HK-2 (cell line): ENCODE results near the gene TRIM10.

Experiments used
- DNase-seq: peaks from one replicate; pipeline ENCODE4 v3.0.0-alpha.2; 2018; ENCODE audit not compliant: unreplicated experiment

Gene TRIM10

GRCh38 chr6:30160785-30161531, at the start of gene TRIM10:
TRIM10 (minus strand) TSS chr6:30161211; CDS start chr6:30160858, 353 bp downstream.
- no peak for DNase-seq

- DNase-seq, result no peak
Measured at GRCh38 chr6:30207619-30208295, 46.7 kb upstream of the TRIM10 start.

- no peak for DNase-seq
Measured at GRCh38 chr6:30206799-30207618, 46.0 kb upstream of the TRIM10 start.

- DNase-seq, result no peak
Measured at GRCh38 chr6:30206152-30206551, 45.1 kb upstream of the TRIM10 start.

- no peak for DNase-seq
Measured at GRCh38 chr6:30204116-30204515, 43.1 kb upstream of the TRIM10 start.

GRCh38 chr6:30202366-30202765, 41.4 kb upstream of the TRIM10 start:
- DNase-seq, result no peak

GRCh38 chr6:30200551-30201281, 39.7 kb upstream of the TRIM10 start:
- no peak for DNase-seq

- DNase-seq, result no peak
Measured at GRCh38 chr6:30198166-30199084, 37.4 kb upstream of the TRIM10 start.

- no peak for DNase-seq
Measured at GRCh38 chr6:30196376-30196775, 35.4 kb upstream of the TRIM10 start.

- DNase-seq, result no peak
Measured at GRCh38 chr6:30195951-30196350, 34.9 kb upstream of the TRIM10 start.

- DNase-seq, result no peak
Measured at GRCh38 chr6:30194797-30195690, 34.0 kb upstream of the TRIM10 start.

GRCh38 chr6:30192076-30192475, 31.1 kb upstream of the TRIM10 start:
- no peak for DNase-seq

- DNase-seq, result no peak
Measured at GRCh38 chr6:30188541-30188940, 27.5 kb upstream of the TRIM10 start.

GRCh38 chr6:30185846-30186484, 25.0 kb upstream of the TRIM10 start:
- DNase-seq, result no peak

- no peak for DNase-seq
Measured at GRCh38 chr6:30184417-30185031, 23.5 kb upstream of the TRIM10 start.

- no peak for DNase-seq
Measured at GRCh38 chr6:30180145-30180544, 19.1 kb upstream of the TRIM10 start.

GRCh38 chr6:30178837-30179236, 17.8 kb upstream of the TRIM10 start:
- no peak for DNase-seq

GRCh38 chr6:30175765-30176164, 14.8 kb upstream of the TRIM10 start:
- DNase-seq, result no peak

- no peak for DNase-seq
Measured at GRCh38 chr6:30172681-30173080, 11.7 kb upstream of the TRIM10 start.
